ENCODE data around the gene CDH18.
"Not testable (repeated sequence)": the region's sequence is repeated elsewhere in the genome, so short reads cannot be mapped to it uniquely, and the experiment has no call there.

Gene CDH18

GRCh38 chr5:19859020-19859419, 129.0 kb downstream of the CDH18 start:
- DNase-seq (ENCODE audit: low read depth): no peak

DNA sequence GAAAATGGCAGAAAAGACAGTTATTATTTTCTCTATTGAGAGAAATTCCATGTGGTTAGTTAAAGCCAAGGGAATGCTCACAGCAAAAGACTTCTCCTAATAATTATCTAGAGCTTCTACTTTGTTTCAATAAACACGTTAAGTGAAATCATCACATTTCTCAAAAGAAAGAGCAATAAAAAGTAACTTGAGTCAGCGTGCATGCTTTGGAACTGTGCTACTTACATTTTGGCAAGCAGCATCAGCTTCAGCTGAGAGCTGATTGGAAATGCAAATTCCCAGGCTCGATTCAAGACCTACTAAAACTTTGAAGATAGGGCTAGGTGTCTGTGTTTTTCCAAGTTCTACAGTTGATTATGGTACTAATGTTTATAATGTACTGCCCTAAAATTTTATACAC, 132.1 kb downstream of the CDH18 start:
- DNase-seq (ENCODE audit: low read depth): no peak

- DNase-seq (ENCODE audit: low read depth): no peak
Observed at GRCh38 chr5:19855453-19855852, 132.5 kb downstream of the CDH18 start.

GRCh38 chr5:19855031-19855430, 133.0 kb downstream of the CDH18 start:
- DNase-seq (ENCODE audit: low read depth): no peak

GRCh38 chr5:19853616-19854240, 134.3 kb downstream of the CDH18 start:
- no peak for DNase-seq (ENCODE audit: low read depth)

- DNase-seq (ENCODE audit: low read depth): no peak
Observed at GRCh38 chr5:19837536-19838174, 150.3 kb downstream of the CDH18 start.

GRCh38 chr5:19835442-19835841, 152.6 kb downstream of the CDH18 start:
- no peak for DNase-seq (ENCODE audit: low read depth)

GRCh38 chr5:19812720-19813119, 175.3 kb downstream of the CDH18 start:
- DNase-seq (ENCODE audit: low read depth): not testable (repeated sequence)

DNA sequence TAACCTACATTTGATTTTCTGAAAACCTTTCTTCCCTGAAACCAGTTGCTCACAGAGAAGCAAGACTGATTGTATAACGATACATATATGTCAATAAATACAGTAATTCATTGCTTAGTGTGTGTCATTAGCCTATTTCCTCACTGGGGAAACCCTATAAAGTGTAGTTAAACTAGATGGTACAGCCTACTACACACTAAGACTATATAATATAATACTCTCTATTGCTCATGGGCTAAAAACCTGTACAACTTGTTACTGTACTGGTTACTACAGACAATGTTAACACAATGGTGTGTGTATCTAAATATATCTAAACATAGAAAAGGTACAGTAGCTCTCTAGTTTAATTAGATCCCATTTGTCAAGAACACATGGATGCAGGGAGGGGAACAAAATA, 181.2 kb downstream of the CDH18 start:
- no peak for DNase-seq (ENCODE audit: low read depth)

- no peak for DNase-seq (ENCODE audit: low read depth)
Observed at GRCh38 chr5:19802686-19803085, 185.3 kb downstream of the CDH18 start.

- no peak for DNase-seq (ENCODE audit: low read depth)
Observed at GRCh38 chr5:19795218-19795617, 192.8 kb downstream of the CDH18 start.

GRCh38 chr5:19790829-19791466, 197.1 kb downstream of the CDH18 start:
- DNase-seq (ENCODE audit: low read depth): no peak

DNA sequence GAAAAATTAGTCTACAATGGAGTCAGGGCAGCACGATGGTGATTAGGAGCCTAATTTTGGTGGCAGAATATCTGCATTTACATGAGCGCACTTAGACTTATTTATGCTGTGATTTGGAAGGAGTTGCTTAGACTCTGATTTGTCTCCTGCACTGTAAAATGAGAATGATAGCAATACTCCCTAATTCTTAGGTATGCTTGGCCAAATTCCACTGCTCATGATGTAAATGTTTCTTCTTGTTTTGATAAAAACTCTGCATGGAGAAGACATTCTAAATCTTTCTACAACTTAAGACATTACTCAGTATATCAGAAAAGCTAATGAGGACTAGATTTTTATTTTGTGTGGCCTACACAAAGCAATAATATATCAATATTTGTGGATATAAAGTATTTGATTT, 205.4 kb downstream of the CDH18 start:
- DNase-seq (ENCODE audit: low read depth): no peak

DNA sequence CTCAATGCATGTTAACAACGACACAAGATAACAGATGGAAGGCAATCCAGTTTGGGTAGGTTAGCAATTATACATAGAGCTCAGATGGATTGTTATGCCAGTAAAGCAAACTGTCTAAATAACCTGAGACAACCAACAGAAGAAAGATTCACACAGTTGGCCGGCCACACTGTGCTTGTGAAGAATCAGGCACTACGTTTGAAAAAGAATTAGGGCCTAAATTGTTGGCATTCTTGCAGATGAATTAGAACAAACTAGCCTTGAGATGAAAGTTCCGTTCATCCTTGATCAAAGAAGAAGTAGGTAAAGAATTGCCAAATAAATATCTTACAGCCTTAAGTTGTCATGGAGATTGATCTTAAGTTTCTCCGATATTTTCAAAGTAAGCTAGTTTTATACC, 210.6 kb downstream of the CDH18 start:
- DNase-seq (ENCODE audit: low read depth): no peak

DNA sequence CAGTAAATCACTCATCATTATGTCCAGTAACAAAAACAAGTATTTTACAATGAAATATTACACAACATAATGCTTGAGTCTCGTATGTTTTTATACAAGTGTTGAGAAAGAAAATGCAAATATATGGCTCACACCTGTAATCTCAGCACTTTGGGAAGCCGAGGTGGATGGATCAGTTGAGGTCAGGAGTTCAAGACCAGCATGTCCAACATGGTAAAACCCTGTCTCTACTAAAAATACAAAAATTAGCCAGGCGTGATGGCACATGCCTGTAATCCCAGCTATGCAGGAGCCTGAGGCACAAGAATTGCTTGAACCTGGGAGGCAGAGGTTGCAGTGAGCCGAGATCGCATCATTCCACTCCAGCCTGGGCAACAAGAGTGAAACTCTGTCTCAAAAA, 211.1 kb downstream of the CDH18 start:
- DNase-seq (ENCODE audit: low read depth): not testable (repeated sequence)

DNA sequence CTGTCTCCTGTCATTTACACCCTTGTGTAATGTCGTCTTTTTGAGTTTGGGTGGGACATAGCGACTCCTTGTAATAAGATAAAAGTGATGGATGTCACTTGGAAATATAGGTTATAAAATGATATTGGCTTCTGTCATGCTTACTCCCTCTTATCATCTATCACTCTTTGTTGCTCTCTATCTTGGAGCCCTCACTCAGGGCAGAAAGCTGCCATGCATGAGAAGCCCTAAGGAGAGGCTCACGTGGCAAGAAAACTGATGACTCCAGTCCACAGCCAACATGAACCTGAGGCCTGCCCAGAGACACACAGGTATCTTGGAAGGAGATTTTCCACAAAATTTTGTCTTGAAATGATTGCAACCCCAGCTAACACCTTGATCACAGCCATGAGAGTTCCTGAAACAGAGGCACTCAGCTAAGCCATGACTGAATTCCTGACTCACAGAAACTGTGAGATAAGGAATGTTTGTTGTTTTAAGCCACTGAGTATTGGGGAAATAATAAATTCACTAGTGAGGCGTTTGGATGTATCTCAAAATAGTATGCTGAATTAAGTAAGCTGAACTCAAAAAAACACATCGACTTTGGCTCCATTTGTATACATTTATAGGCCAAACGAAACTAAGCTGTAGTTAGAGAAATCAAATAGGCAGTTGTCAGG, 216.7 kb downstream of the CDH18 start:
- DNase-seq (ENCODE audit: low read depth): no peak

- no peak for DNase-seq (ENCODE audit: low read depth)
Observed at GRCh38 chr5:19770396-19770795, 217.6 kb downstream of the CDH18 start.

GRCh38 chr5:19767987-19768386, 220.0 kb downstream of the CDH18 start:
- DNase-seq (ENCODE audit: low read depth): no peak

- DNase-seq (ENCODE audit: low read depth): no peak
Observed at GRCh38 chr5:19753579-19753978, 234.4 kb downstream of the CDH18 start.

- no peak for DNase-seq (ENCODE audit: low read depth)
Observed at GRCh38 chr5:19751326-19751725, 236.7 kb downstream of the CDH18 start.

DNA sequence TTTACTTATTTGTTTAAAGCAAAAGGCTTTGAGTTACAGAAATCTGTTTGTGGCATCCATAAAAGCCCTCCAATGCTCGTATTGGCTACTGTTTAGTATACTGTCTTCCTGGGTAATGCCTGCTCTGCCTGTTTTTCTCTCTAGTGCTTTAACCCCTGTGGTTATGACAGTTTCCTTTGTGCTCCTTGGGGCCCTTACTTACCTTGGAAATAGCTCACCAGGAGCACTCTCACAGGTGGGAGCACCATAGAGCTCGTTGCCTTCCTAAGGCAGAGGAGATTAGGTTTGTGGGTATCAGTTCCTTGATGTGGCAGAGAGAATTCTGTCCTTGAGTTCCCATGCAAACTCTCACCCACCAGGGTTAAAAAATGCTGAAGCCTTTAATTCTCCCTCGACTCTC, 242.8 kb downstream of the CDH18 start:
- no peak for DNase-seq (ENCODE audit: low read depth)

- no peak for DNase-seq (ENCODE audit: low read depth)
Observed at GRCh38 chr5:19739671-19740070, 248.3 kb downstream of the CDH18 start.

DNA sequence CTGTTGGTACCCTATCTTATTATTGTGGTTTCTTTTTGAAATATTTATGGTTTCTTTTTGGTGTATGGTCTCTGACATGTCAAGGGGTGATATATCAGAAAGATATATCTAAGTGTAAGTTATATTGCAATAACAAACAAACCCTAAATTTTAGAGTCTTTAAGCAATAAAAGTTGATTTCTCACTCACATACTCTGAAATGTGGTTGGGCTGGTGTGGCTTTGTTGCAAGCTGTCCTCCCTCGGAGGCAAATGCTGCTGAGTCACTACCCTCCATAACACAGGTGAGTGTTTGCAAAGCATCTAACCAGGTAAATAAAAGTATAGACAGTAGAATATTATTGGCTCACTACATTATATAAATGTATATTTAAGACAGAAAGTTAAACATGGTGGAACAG, 253.2 kb downstream of the CDH18 start:
- DNase-seq (ENCODE audit: low read depth): no peak
